Glomerular visceral epithelial cell (primary cell): ENCODE data around the gene IRS1.
A peak's percentile ranks its signal among the peaks of the same experiment; 100 is the strongest.

Experiments
- DNase-seq: peaks from one replicate; pipeline ENCODE4 v3.0.0-alpha.2; 2016; ENCODE audit errors: extremely low spot score

The IRS1 gene

GRCh38 chr2:226825056-226825455 lies 25.4 kb upstream of the IRS1 start:
- no peak for DNase-seq

GRCh38 chr2:226818930-226819329 lies 19.3 kb upstream of the IRS1 start:
- DNase-seq, result no peak

- DNase-seq, result no peak
Measured at GRCh38 chr2:226813148-226813701, 13.6 kb upstream of the IRS1 start.

- DNase-seq, result no peak
Measured at GRCh38 chr2:226803410-226803809, 3.8 kb upstream of the IRS1 start.

GRCh38 chr2:226802573-226802972 lies 3.0 kb upstream of the IRS1 start:
- DNase-seq, result peak; percentile 72

- peak; percentile 90 for DNase-seq
Measured at GRCh38 chr2:226800941-226801784, 1.5 kb upstream of the IRS1 start.

- DNase-seq, result peak; percentile 34
Measured at GRCh38 chr2:226799976-226800940, 638 bp upstream of the IRS1 start.

GRCh38 chr2:226798422-226799210 lies 1.0 kb downstream of the IRS1 start:
- DNase-seq, result peak; percentile 71

GRCh38 chr2:226797989-226798421 lies 1.6 kb downstream of the IRS1 start:
- no peak for DNase-seq

- DNase-seq, result no peak
Measured at GRCh38 chr2:226797289-226797988, 2.2 kb downstream of the IRS1 start.

- no peak for DNase-seq
Measured at GRCh38 chr2:226796840-226797288, 2.8 kb downstream of the IRS1 start.

GRCh38 chr2:226796012-226796839 lies 3.4 kb downstream of the IRS1 start:
- no peak for DNase-seq

GRCh38 chr2:226795281-226796011 lies 4.2 kb downstream of the IRS1 start:
- no peak for DNase-seq

GRCh38 chr2:226794751-226795171 lies 4.9 kb downstream of the IRS1 start:
- DNase-seq, result peak; percentile 72

- DNase-seq, result no peak
Measured at GRCh38 chr2:226794196-226794661, 5.4 kb downstream of the IRS1 start.

- no peak for DNase-seq
Measured at GRCh38 chr2:226793646-226794045, 6.0 kb downstream of the IRS1 start.

GRCh38 chr2:226792155-226792881 lies 7.3 kb downstream of the IRS1 start:
- DNase-seq, result no peak

GRCh38 chr2:226791487-226792081 lies 8.0 kb downstream of the IRS1 start:
- peak; percentile 93 for DNase-seq
